ENCODE measurements around the gene KLK10.

The KLK10 gene

GRCh38 chr19:51014242-51014641, 5.3 kb downstream of the KLK10 start:
- no peak for TF ChIP-seq CTCF (conservative IDR thresholded peaks at IDR 0.05; ENCODE audit: control insufficient read depth, insufficient read depth, low read depth, low read length)
- no peak for DNase-seq (ENCODE audit: low read depth)
- no peak overlapping the region for H3K4me3 ChIP-seq (ENCODE audit: control insufficient read depth, low read depth, low read length)

GRCh38 chr19:51012661-51013190, 6.8 kb downstream of the KLK10 start:
- no peak for DNase-seq (ENCODE audit: low read depth)
- no peak for TF ChIP-seq CTCF (conservative IDR thresholded peaks at IDR 0.05; ENCODE audit: control insufficient read depth, insufficient read depth, low read depth, low read length)
- H3K4me3 ChIP-seq (ENCODE audit: control insufficient read depth, low read depth, low read length) = no peak overlapping the region

- no peak for DNase-seq (ENCODE audit: low read depth)
- no peak overlapping the region for H3K4me3 ChIP-seq (ENCODE audit: control insufficient read depth, low read depth, low read length)
- no peak for TF ChIP-seq CTCF (conservative IDR thresholded peaks at IDR 0.05; ENCODE audit: control insufficient read depth, insufficient read depth, low read depth, low read length)
Measured at GRCh38 chr19:51010066-51010795, 9.3 kb downstream of the KLK10 start.

GRCh38 chr19:51009061-51009891, 10.2 kb downstream of the KLK10 start:
- no peak for DNase-seq (ENCODE audit: low read depth)
- TF ChIP-seq CTCF (conservative IDR thresholded peaks at IDR 0.05; ENCODE audit: control insufficient read depth, insufficient read depth, low read depth, low read length) = no peak
- no peak overlapping the region for H3K4me3 ChIP-seq (ENCODE audit: control insufficient read depth, low read depth, low read length)

- H3K4me3 ChIP-seq (ENCODE audit: control insufficient read depth, low read depth, low read length) = no peak overlapping the region
- TF ChIP-seq CTCF (conservative IDR thresholded peaks at IDR 0.05; ENCODE audit: control insufficient read depth, insufficient read depth, low read depth, low read length) = no peak
- no peak for DNase-seq (ENCODE audit: low read depth)
Measured at GRCh38 chr19:51007488-51007887, 12.0 kb downstream of the KLK10 start.

- TF ChIP-seq CTCF (conservative IDR thresholded peaks at IDR 0.05; ENCODE audit: control insufficient read depth, insufficient read depth, low read depth, low read length) = no peak
- no peak for DNase-seq (ENCODE audit: low read depth)
- H3K4me3 ChIP-seq (ENCODE audit: control insufficient read depth, low read depth, low read length) = no peak overlapping the region
Measured at GRCh38 chr19:51006406-51006805, 13.1 kb downstream of the KLK10 start.
